ENCODE measurements around the gene TCERG1L.

GRCh38 chr10:131260452-131261211 lies 50.9 kb downstream of the TCERG1L start:
- TF ChIP-seq CTCF (IDR thresholded peaks at IDR 0.05) (no peak), POLR2AphosphoS5 (IDR thresholded peaks at IDR 0.05; ENCODE audit: low read depth, low read length) (no peak), TCF7L2 (IDR thresholded peaks at IDR 0.05; ENCODE audit: low read depth, low read length) (no peak)

Data from Panc1 (cell line).